K562 (cell line): ENCODE data around the gene HMG20B. TPM values are rescaled to one million over a fixed set of nuclear protein-coding genes. Genes with fewer than 3 reads are reported as not detected.

Source experiments
- DLX4 ChIP-seq: fragments of 250-450 bp; sonication (Bioruptor Pico); IDR thresholded peaks from 2 replicates; pipeline ENCODE4 v1.6.1; 2021; ENCODE audit warnings: mild to moderate bottlenecking
- GABPB2 ChIP-seq: fragments of 250-450 bp; sonication (Bioruptor Pico); conservative IDR thresholded peaks from 2 replicates; pipeline ENCODE4 v1.5.1; 2021; ENCODE audit warnings: mild to moderate bottlenecking
- HMGN3 ChIP-seq: IDR thresholded peaks from 2 replicates; pipeline ENCODE4 v1.6.1; 2011; ENCODE audit warnings: borderline replicate concordance, low read depth, mild to moderate bottlenecking, mixed read lengths, low read length; ENCODE audit not compliant: insufficient read length; ENCODE audit errors: extremely low read depth
- HMGXB4 ChIP-seq: sonication (generic); formaldehyde crosslinking; IDR thresholded peaks from 2 replicates; pipeline ENCODE4 v1.8.1; 2023; ENCODE audit warnings: mild to moderate bottlenecking, missing genetic modification reagents
- MAFG ChIP-seq: fragments of 450-650 bp; conservative IDR thresholded peaks from 2 replicates; pipeline ENCODE4 v1.6.1; 2016; ENCODE audit warnings: missing genetic modification characterization, missing compliant biosample characterization
- MTA3 ChIP-seq: fragments of 450-650 bp; formaldehyde crosslinking; IDR thresholded peaks from 2 replicates; pipeline ENCODE4 v1.6.1; 2017; ENCODE audit warnings: mild to moderate bottlenecking, borderline replicate concordance
- PATZ1 ChIP-seq: fragments of 250-450 bp; sonication (Bioruptor Pico); IDR thresholded peaks from 2 replicates; pipeline ENCODE4 v1.5.0; 2020; ENCODE audit warnings: mild to moderate bottlenecking, borderline replicate concordance
- RBM25 ChIP-seq: fragments of 200-400 bp; formaldehyde crosslinking; IDR thresholded peaks from 2 replicates; pipeline ENCODE4 v1.6.1; 2018; ENCODE audit warnings: low read length, low read depth, moderate library complexity; ENCODE audit not compliant: severe bottlenecking
- RBM34 ChIP-seq: fragments of 200-400 bp; formaldehyde crosslinking; IDR thresholded peaks from 2 replicates; pipeline ENCODE4 v1.6.1; 2018; ENCODE audit warnings: low read length, borderline replicate concordance; ENCODE audit not compliant: insufficient read depth
- RFX1 ChIP-seq: fragments of 450-650 bp; IDR thresholded peaks from 2 replicates; pipeline ENCODE4 v1.6.1; 2016; ENCODE audit warnings: mild to moderate bottlenecking, moderate library complexity
- TCF7L2 ChIP-seq: fragments of 150-350 bp; IDR thresholded peaks from 2 replicates; pipeline ENCODE4 v1.6.1; 2016; ENCODE audit warnings: low read depth, mild to moderate bottlenecking, low read length, moderate library complexity
- VEZF1 ChIP-seq: fragments of 200-800 bp; sonication (Bioruptor generic); IDR thresholded peaks from 2 replicates; pipeline ENCODE4 v1.6.1; 2017; ENCODE audit warnings: missing genetic modification characterization, missing compliant biosample characterization
- ZHX1 ChIP-seq: fragments of 150-350 bp; conservative IDR thresholded peaks from 2 replicates; pipeline ENCODE4 v1.6.1; 2014; ENCODE audit warnings: low read length
- ZNF124 ChIP-seq: sonication (generic); formaldehyde crosslinking; IDR thresholded peaks from 2 replicates; pipeline ENCODE4 v1.8.1; 2022; ENCODE audit warnings: missing genetic modification reagents
- ZNF449 ChIP-seq: fragments of 250-450 bp; sonication (Bioruptor Pico); IDR thresholded peaks from 2 replicates; pipeline ENCODE4 v1.8.0; 2022; ENCODE audit warnings: moderate library complexity, mild to moderate bottlenecking, inconsistent platforms
- ZNF77 ChIP-seq: fragments of 250-450 bp; sonication (Bioruptor Pico); IDR thresholded peaks from 2 replicates; pipeline ENCODE4 v1.5.0; 2020
- polyA plus RNA-seq, 8 experiments: library from polyadenylated mRNA; depleted of rRNA in 4 of 8; stranded (reverse) in 5 of 8; unstranded in 3 of 8; fragments of >200 nt; fragmentation: Nextera tagmentation in 2 of 8; fragmentation: Illumina TruSeq in 1 of 8; extraction: Ambion mirVana in 2 of 8; extraction: Trizol in 1 of 8; gene quantifications; 2 replicates each; pipeline versions ENCODE4 v1.2.1 to v1.2.3, GENCODE V29; 2011 to 2014; ENCODE audit warnings: inconsistent platforms in 1 of 8, missing spikeins in 1 of 8
- total RNA-seq, 7 experiments: library from RNA; depleted of rRNA in 6 of 7; stranded (reverse); fragments of >200 nt in 6 of 7; fragmentation: Illumina TruSeq in 2 of 7; extraction: Trizol in 2 of 7; gene quantifications; 2 replicates each; pipeline versions ENCODE4 v1.2.1 to v1.2.3, GENCODE V29; 2011 to 2021; ENCODE audit warnings: low replicate concordance in 1 of 7

The HMG20B gene
- total and polyA plus RNA-seq, 9 of the 15 experiments (the other 6 are each of a cell fraction or from before 2014, with no cell fraction given) = 0.35 to 172 (median 38.6) TPM

- TF ChIP-seq ZHX1 (0 out of 2 replicates have a peak, but pooled peaks have one; percentile 53), HMGXB4 (CRISPR knock-in tag) (no peak; the same call in 1 of the 2 replicates), ZNF77 (CRISPR knock-in tag) (no peak), HMGN3 (peak; percentile 59), RBM34 (no peak), ZNF449 (CRISPR knock-in tag) (no peak), RFX1 (no peak), PATZ1 (CRISPR knock-in tag) (no peak), TCF7L2 (no peak), RBM25 (no peak), DLX4 (no peak), MAFG (no peak), GABPB2 (CRISPR knock-in tag) (no peak), MTA3 (peak; percentile 31; the same call in 1 of the 2 replicates), ZNF124 (CRISPR knock-in tag) (no peak), VEZF1 (peak; percentile 69)
Measured at GRCh38 chr19:3626473-3627350, 54.0 kb downstream of the HMG20B start, which contains the start of gene CACTIN (continued).
